CD4-positive, alpha-beta T cell treated with Interferon gamma for 1 hour (primary cell): ENCODE measurements around the gene TNFSF18.
"Not testable (repeated sequence)": the region's sequence is repeated elsewhere in the genome, so short reads cannot be mapped to it uniquely, and the experiment has no call there.

Experiments
- DNase-seq: peaks from one replicate; pipeline ENCODE4 v3.0.0-alpha.2; 2020

The TNFSF18 gene

GRCh38 chr1:173050865-173051264, at the start of gene TNFSF18:
TNFSF18 (minus strand) TSS chr1:173050941; CDS start chr1:173050896, 45 bp downstream.
- DNase-seq = no peak

GRCh38 chr1:173099166-173099565, 48.4 kb upstream of the TNFSF18 start:
- DNase-seq = no peak

GRCh38 chr1:173098117-173098516, 47.4 kb upstream of the TNFSF18 start:
- DNase-seq = no peak

GRCh38 chr1:173097001-173097400, 46.3 kb upstream of the TNFSF18 start:
- no peak for DNase-seq

GRCh38 chr1:173095632-173096031, 44.9 kb upstream of the TNFSF18 start:
- no peak for DNase-seq

GRCh38 chr1:173094541-173094940, 43.8 kb upstream of the TNFSF18 start:
- DNase-seq = no peak

- no peak for DNase-seq
Observed at GRCh38 chr1:173093691-173094445, 43.1 kb upstream of the TNFSF18 start.

- no peak for DNase-seq
Observed at GRCh38 chr1:173084292-173084691, 33.6 kb upstream of the TNFSF18 start.

- no peak for DNase-seq
Observed at GRCh38 chr1:173082913-173083312, 32.2 kb upstream of the TNFSF18 start.

GRCh38 chr1:173074217-173074616, 23.5 kb upstream of the TNFSF18 start:
- DNase-seq = not testable (repeated sequence)

GRCh38 chr1:173064011-173064410, 13.3 kb upstream of the TNFSF18 start:
- no peak for DNase-seq

- no peak for DNase-seq
Observed at GRCh38 chr1:173063171-173063570, 12.4 kb upstream of the TNFSF18 start.

- no peak for DNase-seq
Observed at GRCh38 chr1:173062150-173062938, 11.6 kb upstream of the TNFSF18 start.

GRCh38 chr1:173058556-173058955, 7.8 kb upstream of the TNFSF18 start:
- DNase-seq = no peak

GRCh38 chr1:173057984-173058383, 7.2 kb upstream of the TNFSF18 start:
- DNase-seq = no peak

GRCh38 chr1:173056365-173056764, 5.6 kb upstream of the TNFSF18 start:
- no peak for DNase-seq

- no peak for DNase-seq
Observed at GRCh38 chr1:173052681-173053196, 2.0 kb upstream of the TNFSF18 start.

GRCh38 chr1:173049322-173049633, 1.5 kb downstream of the TNFSF18 start:
- DNase-seq = no peak

- DNase-seq = no peak
Observed at GRCh38 chr1:173048621-173049321, 2.0 kb downstream of the TNFSF18 start.

- DNase-seq = no peak
Observed at GRCh38 chr1:173044656-173045055, 6.1 kb downstream of the TNFSF18 start.

GRCh38 chr1:173043253-173043652, 7.5 kb downstream of the TNFSF18 start:
- no peak for DNase-seq

- DNase-seq = no peak
Observed at GRCh38 chr1:173042806-173043205, 7.9 kb downstream of the TNFSF18 start.

GRCh38 chr1:173039626-173040025, 11.1 kb downstream of the TNFSF18 start:
- DNase-seq = no peak
